HPDE6-E6E7 (cell line): ENCODE measurements around the gene ZSCAN31.
"Not testable (repeated sequence)": the region's sequence is repeated elsewhere in the genome, so short reads cannot be mapped to it uniquely, and the experiment has no call there.

Source experiments
- DNase-seq: peaks from one replicate; pipeline ENCODE4 v3.0.0; 2011; ENCODE audit warnings: missing footprints; ENCODE audit errors: extremely low spot score

Gene ZSCAN31

GRCh38 chr6:28317866-28318265, 18.1 kb downstream of the ZSCAN31 start:
- not testable (repeated sequence) for DNase-seq

- no peak for DNase-seq
These were observed 20.3 kb downstream of the ZSCAN31 start for GRCh38 chr6:28315628-28316027.

- no peak for DNase-seq
These were observed 23.0 kb downstream of the ZSCAN31 start for GRCh38 chr6:28312939-28313338.

GRCh38 chr6:28311139-28311823, 24.7 kb downstream of the ZSCAN31 start:
- DNase-seq, result no peak

GRCh38 chr6:28306363-28306762, 29.6 kb downstream of the ZSCAN31 start:
- DNase-seq, result not testable (repeated sequence)

GRCh38 chr6:28303570-28303969, 32.4 kb downstream of the ZSCAN31 start:
- DNase-seq, result no peak

- no peak for DNase-seq
These were observed 39.4 kb downstream of the ZSCAN31 start for GRCh38 chr6:28296520-28297060.

- DNase-seq, result no peak
These were observed 40.6 kb downstream of the ZSCAN31 start for GRCh38 chr6:28295326-28295725.

- no peak for DNase-seq
These were observed 44.4 kb downstream of the ZSCAN31 start for GRCh38 chr6:28291573-28291972.

GRCh38 chr6:28282926-28283325, 53.0 kb downstream of the ZSCAN31 start:
- DNase-seq, result no peak

- peak; percentile 63 for DNase-seq
These were observed 54.5 kb downstream of the ZSCAN31 start, which contains the start of gene PGBD1 for GRCh38 chr6:28281288-28282064. TSS of gene PGBD1 (plus strand) at chr6:28281572. CDS start at chr6:28283814, 2,242 bp downstream.

- no peak for DNase-seq
These were observed 55.2 kb downstream of the ZSCAN31 start for GRCh38 chr6:28280595-28281287.

GRCh38 chr6:28277746-28278145, 58.2 kb downstream of the ZSCAN31 start:
- no peak for DNase-seq

GRCh38 chr6:28274888-28275287, 61.1 kb downstream of the ZSCAN31 start:
- DNase-seq, result no peak
